NCI-H510A treated with DMSO at 0.1 percent for 48 hours (cell line): ENCODE measurements around the gene C1GALT1.
A peak's percentile ranks its signal among the peaks of the same experiment; 100 is the strongest.
"Not testable (repeated sequence)": the region's sequence is repeated elsewhere in the genome, so short reads cannot be mapped to it uniquely, and the experiment has no call there.

ENCODE experiments used
- DNase-seq: peaks from one replicate; lab custom pipeline; 2025; lab: John Stamatoyannopoulos, UW

The C1GALT1 gene

DNA sequence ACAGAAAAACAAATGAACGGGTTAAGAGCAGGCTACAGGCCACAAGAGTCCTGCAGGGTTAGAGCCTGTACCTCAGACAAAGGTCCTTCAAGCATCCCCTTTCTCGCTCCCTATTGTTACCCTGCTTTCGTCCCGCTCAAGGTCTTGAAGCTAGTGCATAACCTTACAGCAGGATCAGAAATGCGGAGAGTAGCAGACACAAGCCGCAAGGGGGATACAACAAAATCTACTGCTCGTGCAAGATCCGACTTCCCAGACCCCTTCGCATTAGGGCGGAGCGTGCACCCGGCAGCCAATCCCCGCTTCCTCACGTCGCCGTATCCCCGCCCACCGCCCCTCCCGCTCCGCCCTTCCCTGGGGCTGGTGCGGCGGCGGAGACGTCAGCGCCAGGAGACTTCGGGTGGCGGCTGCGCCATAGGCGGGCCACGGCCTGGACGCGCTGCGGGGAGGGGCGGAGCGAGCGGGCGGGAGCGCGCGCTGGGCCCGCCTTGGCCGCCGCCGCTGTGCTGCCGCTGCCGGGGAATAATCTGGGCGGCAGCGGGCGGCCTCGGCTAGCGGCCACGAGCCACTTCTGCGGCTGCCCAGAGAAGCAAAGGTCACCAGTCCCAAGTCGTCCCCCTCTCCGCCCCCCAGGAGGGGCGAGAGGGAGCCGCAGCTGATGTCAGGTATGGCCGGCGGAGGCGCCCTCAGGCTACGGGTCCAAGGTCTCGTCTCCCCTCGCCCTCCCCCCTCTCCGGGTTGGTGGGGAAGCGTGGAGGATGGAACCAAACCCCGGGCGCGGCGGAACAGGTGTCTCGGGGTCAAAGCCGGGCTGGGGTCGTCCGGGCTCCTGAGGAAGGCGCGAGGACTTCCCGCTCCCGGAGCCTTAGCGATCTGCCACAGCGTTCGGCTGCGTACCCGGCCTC lies at the start of gene C1GALT1:
C1GALT1 (plus strand) TSS at position 389 of the 905 bp plus-strand sequence. CDS start 51,776 bp downstream, outside the sequence.
- peak; percentile 96 for DNase-seq

DNA sequence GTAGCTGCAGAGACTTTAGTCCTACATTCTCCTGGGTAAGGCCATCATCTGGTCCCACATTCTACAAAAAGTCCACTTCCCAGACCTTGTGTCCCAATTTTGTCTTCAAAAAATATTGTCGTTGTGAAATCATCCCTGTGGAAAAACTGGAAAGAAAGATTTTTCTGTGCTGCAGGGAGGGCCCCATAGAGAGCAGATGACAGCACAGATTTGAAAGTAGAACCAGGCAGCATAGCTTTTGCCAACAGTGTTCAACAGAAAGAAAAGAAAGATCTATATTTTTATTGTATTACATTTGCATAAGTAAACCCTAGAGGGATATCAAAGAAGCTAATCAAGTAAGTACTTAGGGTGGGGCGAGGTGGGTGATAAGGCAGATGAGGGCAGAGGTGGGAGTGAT lies 48.3 kb upstream of the C1GALT1 start:
- DNase-seq, result no peak

DNA sequence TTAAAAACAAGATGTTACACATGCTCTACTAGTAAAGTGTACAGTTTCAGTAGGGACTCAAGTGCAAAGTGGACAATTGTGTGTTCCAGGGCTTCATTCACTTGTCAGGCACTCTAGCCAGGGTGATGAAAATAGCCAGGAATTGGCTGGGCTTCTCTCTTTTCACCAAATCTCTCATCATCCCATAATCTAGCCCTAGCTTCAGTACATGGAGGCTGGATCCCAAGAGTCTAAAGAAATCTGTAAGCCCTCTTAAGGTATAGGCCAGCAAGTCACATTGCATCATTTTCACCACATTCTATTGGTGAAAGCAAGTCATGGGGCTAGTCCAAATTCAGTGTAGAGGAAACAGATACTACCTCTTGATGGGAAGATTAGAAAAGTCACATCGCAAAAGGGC lies 47.3 kb upstream of the C1GALT1 start:
- DNase-seq, result no peak

DNA sequence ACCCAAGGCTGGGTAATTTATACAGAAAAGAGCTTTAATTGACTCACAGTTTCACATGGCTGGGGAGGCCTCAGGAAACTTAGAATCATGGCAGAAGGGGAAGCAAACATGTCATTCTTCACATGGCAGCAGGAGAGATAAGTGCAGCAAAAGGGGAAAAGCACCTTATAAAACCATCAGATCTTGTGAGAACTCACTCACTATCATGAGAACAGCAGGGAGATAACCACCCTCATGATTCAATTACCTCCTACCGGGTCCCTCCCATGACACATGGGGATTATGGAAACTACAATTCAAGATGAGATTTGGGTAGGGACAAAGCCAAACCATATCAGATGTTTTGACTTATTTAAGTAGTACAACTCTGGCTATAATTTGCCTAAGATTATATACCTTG lies 46.4 kb upstream of the C1GALT1 start:
- not testable (repeated sequence) for DNase-seq

DNA sequence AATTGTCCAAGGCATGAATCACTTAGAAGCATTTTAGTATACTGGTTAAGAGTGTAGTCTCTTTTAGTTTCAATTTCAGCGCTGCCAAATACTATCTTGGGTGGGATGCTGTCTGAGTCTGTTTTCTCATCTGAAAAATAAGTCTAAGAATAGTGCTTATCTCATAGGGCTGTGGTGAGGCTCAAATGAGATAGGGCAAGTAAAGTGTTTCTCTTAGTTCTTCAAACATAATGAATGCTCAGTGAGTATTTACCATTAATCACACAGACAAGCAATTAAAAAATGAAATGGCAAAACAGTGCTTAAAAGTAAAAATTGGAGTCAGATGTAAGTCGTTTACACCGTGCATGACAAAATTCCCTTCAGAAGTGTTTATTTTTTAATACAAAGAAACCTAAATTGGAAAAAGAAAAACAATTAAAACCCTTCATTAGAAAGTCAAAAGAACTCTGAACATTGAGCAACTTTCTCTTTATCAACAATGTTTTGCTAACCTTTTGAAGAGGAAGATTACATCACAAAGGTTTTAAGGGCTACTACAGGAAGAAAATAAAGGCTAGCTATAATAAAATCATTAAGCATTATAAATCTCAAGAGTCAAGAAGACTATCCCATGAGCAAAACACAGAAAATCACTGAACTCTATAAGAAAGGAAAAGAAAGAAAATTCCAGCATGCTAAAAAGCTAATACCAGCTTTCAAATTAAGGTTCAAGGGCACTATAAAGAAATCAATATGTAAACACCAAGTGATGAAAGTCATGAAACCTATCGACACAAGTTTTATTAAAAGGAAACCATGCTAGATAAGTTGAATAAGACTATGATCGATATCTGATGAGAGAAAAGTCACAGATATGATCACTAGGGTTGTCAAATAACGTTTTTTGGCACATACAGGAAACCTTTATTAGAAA lies 45.6 kb upstream of the C1GALT1 start:
- DNase-seq, result peak; percentile 74

DNA sequence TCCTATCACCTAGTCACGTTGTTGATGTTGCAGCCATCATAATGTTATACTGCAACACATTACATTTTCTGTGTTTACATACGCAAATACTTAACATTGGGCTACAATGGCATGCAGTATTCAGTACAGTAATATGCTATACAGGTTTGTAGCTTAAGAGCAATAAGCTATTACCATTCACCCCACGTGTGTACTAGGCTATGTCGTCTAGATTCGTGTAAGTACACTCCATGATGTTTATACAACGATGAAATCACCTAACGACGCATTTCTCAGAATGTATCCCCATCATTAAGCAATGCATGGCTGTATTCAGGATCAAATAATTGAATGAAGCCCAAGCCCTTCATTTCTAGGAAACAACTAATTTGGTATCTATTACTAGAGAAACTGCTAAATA lies 43.4 kb upstream of the C1GALT1 start:
- DNase-seq, result no peak

DNA sequence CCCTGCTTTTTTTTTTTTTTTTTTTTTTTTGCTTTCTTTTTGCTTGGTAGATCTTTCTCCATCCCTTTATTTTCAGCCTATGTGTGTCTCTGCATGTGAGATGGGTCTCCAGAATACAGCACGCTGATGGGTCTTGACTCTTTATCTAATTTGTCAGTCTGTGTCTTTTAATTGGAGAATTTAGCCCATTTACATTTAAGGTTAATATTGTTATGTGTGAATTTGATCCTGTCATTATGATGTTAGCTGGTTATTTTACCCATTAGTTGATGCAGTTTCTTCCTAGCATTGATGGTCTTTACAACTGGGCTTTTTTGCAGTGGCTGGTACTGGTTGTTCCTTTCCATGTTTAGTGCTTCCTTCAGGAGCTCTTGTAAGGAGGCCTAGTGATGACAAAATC lies 38.9 kb upstream of the C1GALT1 start:
- not testable (repeated sequence) for DNase-seq

DNA sequence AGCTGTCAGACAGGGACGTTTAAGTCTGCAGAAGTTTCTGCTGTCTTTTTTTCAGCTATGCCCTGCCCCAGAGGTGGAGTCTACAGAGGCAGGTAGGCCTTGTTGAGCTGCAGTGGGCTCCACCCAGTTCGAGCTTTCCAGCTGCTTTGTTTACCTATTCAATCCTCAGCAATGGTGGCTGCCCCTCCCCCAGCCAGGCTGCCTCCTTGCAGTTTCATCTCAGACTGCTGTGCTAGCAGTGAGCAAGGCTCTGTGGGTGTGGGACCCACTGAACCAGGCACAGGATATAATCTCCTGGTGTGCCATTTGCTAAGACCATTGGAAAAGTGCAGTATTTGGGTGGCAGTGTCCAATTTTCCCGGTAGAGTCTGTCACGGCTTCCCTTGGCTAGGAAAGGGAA lies 37.2 kb upstream of the C1GALT1 start:
- not testable (repeated sequence) for DNase-seq

GRCh38 chr7:7146837-7147236 lies 35.5 kb upstream of the C1GALT1 start:
- no peak for DNase-seq

GRCh38 chr7:7148798-7149481 lies 33.4 kb upstream of the C1GALT1 start:
- no peak for DNase-seq

DNA sequence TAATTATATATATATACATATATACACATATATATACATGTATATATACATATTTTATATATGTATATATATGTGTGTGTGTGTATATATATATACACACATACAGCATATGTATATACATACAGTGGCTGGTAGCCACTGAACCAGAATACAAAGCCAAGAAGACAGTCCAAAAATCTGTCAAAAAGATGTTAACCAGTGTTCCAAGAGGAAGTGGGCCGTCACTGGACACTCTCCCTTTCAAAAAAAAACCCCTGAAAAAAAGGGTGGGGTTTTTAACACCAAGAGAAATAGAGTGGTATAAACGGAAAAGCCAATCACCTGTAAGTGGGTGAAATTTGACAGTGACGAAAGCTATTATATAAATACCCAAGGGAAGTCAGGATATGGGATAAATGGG lies 31.1 kb upstream of the C1GALT1 start:
- DNase-seq, result no peak

DNA sequence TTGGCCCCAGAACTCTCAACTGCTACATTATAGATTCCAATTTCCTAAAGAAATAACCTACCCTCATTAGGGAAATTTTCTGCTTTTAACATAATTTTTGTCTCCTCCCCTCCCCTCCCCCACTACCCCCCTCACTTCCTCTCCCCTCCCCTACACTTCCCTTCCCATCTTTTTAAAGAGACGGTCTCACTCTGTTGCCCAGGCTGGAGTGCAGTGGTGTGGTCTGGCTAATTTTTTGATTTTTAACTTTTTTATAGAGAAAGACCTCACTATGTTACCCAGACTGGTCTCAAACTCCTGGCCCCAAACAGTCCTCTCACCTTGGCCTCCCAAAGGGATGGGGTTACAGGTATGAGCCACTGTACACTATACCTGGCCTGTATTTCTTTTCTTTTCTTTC lies 30.5 kb upstream of the C1GALT1 start:
- no peak for DNase-seq

DNA sequence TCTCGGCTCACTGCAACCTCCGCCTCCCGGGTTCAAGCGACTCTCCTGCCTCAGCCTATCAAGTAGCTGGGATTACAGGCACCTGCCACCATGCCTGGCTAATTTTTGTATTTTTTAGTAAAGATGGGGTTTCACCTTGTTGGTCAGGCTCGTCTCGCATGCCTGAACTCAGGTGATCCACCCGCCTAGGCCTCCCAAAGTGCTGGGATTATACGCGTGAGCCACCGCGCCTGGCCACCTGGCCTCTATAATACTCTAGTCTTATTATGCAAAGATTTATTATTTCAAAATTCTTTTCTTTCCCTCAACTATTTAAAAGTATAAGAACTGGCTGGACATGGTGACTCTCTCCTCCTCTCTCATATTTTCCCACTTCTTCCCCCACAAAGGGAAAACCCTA lies 30.0 kb upstream of the C1GALT1 start:
- no peak for DNase-seq

DNA sequence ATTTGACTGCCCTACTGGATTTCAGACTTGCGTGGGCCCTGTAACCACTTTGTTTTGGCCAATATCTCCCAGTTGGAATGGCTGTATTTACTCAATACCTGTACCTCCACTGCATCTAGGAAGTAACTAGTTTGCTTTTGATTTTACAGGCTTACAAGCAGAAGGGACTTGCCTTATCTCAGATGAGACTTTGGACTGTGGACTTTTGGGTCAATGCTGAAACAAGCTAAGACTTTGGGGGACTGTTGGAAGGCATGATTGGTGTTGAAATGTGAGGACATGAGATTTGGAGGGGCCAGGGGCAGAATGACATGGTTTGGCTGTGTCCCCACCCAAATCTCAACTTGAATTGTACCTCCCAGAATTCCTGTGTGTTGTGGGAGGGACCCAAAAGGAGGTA lies 28.0 kb upstream of the C1GALT1 start:
- DNase-seq, result not testable (repeated sequence)

GRCh38 chr7:7156663-7157062 lies 25.7 kb upstream of the C1GALT1 start:
- DNase-seq, result no peak

GRCh38 chr7:7157177-7157886 lies 25.0 kb upstream of the C1GALT1 start:
- DNase-seq, result no peak

GRCh38 chr7:7157887-7158271 lies 24.5 kb upstream of the C1GALT1 start:
- no peak for DNase-seq

- DNase-seq, result no peak
Observed at GRCh38 chr7:7159063-7159658, 23.2 kb upstream of the C1GALT1 start.

DNA sequence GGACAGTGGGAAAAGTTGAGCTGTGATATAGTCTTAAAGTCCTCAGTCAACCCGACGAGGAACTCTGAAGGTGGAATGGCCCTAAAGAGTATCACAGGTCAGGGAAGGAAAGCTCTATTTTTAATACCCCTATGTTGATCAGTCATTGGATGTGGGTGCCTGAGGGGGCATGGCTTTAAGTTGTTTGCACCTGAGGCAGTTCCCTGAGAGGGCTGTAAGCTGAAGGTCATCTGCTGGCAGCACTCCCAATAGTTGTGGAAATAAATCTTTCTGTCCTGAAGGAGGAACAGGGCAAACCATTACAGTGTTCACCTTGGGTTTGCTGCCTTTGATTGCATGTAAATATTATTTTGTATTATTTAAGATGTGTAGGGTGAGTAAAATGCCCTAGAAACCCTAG lies 17.8 kb upstream of the C1GALT1 start:
- DNase-seq, result no peak

DNA sequence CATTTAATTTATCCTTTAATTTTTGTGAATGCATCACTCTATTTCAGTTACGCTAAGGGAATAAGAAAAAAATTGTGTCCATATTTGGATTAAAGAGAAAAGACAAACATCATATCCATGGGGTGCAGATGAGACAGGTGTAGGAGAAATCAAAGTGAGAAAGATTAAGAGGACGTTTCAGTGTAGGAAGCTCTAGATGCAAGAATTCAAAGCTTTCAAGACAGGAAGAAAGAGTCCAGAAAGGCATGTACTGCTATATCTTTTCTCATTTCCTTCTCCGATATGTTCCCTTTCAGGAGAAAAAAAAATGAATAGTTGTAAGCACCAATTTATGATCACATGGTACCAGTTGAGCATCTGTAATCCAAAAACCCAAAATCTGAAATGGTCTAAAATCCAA lies 17.0 kb upstream of the C1GALT1 start:
- DNase-seq, result no peak

DNA sequence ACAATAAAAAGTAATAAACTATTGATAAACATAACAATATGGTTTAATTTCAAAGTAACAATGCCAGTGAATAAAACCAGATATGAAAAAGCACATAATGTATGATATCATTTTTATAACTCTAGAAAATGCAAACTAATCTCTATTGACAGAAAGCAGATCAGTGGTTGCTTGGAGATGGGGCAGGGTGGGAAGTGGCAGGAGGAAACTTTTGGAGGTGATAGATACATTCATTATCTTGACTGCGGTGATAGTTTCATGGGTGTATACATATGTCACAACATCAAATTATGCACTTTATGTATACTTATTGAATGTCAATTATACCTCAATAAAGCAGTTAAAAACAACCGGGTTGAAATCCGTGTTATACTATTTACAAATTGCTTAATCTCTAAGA lies 16.0 kb upstream of the C1GALT1 start:
- no peak for DNase-seq
